Right cardiac atrium (tissue), 5 donors: ENCODE results near the gene FAM221A. TPM values are rescaled to one million over a fixed set of nuclear protein-coding genes. Genes with fewer than 3 reads are reported as not detected.
"Not testable (repeated sequence)": the region's sequence is repeated elsewhere in the genome, so short reads cannot be mapped to it uniquely, and the experiment has no call there.

ENCODE experiments used
- ATAC-seq, 2 donors: fragments of 200-7000 bp; cut with Tn5 transposase; one replicate each; pipeline versions ENCODE4 v1.8.0 to v1.9.1; 2020; ENCODE audit warnings: moderate library complexity in 2 of 2, mild to moderate bottlenecking in 1 of 2
- DNase-seq, 3 donors: peaks; one replicate each; pipeline ENCODE4 v3.0.0-alpha.2; 2020
- H3K27ac ChIP-seq: one replicate; pipeline ENCODE4 v1.5.1; 2013; ENCODE audit warnings: mild to moderate bottlenecking, low read length, control low read depth, moderate library complexity
- H3K27me3 ChIP-seq: one replicate; pipeline ENCODE4 v1.6.1; 2013; ENCODE audit not compliant: control insufficient read depth, insufficient read depth
- H3K4me1 ChIP-seq: one replicate; pipeline ENCODE4 v1.6.1; 2013; ENCODE audit warnings: low read length; ENCODE audit not compliant: control insufficient read depth, insufficient read depth
- H3K4me3 ChIP-seq: one replicate; pipeline ENCODE4 v1.5.1; 2013; ENCODE audit warnings: low read length, control low read depth
- H3K9me3 ChIP-seq: one replicate; pipeline ENCODE4 v1.6.1; 2013; ENCODE audit warnings: low read length; ENCODE audit not compliant: control insufficient read depth
- WGBS: extraction: QIAGEN DNeasy Blood & Tissue Kit; methylation state at CpG from one replicate; pipeline ENCODE4 v1.1.7; 2013; 5-methylcytosine and 5-hydroxymethylcytosine counted together
- intact Hi-C, 4 donors: fragments of 100-400 bp; cut with DNase I; formaldehyde crosslinking; loops; one replicate each; pipeline versions ENCODE4 v1.11.0 to v1.14.0; 2022 to 2023
- polyA plus RNA-seq: library from polyadenylated mRNA; stranded (reverse); fragments of 200-250 nt; gene quantifications from one replicate; pipeline ENCODE4 v1.2.3, GENCODE V29; 2013
- total RNA-seq, 4 donors: library from RNA; stranded (reverse); fragmentation: NEBNext Ultra II Directional; extraction: Animal tissue kit (Norgen Biotek cat#: 25700); gene quantifications; one replicate each; pipeline ENCODE4 v1.2.1, GENCODE V29; 2021
- donor health status: healthy with polysubstance abuse.
- donor health status: DM: no; HTN: yes; CAD: no.
- donor health status: DM: no; HTN: no; CAD: no.
- donor health status: DM: no; HTN: yes; CAD: no; lungs with severe emphysema.
- donor health status: DM: yes; HTN: yes; CAD: no.

The FAM221A gene
- total and polyA plus RNA-seq, 5 donors, result 3.6 to 5.6 (median 4.6) TPM

DNA sequence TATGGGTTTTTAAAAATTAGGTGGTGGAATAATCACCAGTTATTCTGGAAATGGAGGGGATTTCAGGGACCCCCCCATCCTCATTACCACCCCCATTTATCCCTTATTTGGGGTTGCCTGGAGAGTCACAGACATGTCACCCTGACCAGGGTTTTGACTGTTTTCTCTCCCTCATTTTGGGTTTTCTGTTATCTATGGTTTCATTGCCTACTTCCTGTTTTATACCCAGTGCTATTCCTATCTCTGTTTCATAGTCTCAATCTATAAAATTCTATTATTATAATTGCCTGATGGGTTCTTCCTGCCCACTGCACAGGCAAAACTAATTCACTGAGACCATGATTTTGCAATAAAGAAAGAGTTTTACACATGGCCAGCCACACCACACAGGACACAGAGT lies 15.9 kb upstream of the FAM221A start:
- ATAC-seq (no peak), DNase-seq (no peak)
- Histone ChIP-seq H3K4me1 (peaks cover 1% of the 10 kb centered on the region), H3K4me3 (no peak overlapping the region), H3K9me3 (no peaks in the 10 kb centered on the region), H3K27me3 (no peaks in the 10 kb centered on the region), H3K27ac (no peak overlapping the region)
- intact Hi-C loops, result no loop called here

GRCh38 chr7:23672033-23672432 lies 8.0 kb upstream of the FAM221A start:
- Histone ChIP-seq H3K4me1 (no peaks in the 10 kb centered on the region), H3K9me3 (no peaks in the 10 kb centered on the region), H3K27ac (no peak overlapping the region), H3K27me3 (no peaks in the 10 kb centered on the region), H3K4me3 (no peak overlapping the region)
- no peak for DNase-seq
- intact Hi-C loops, result no loop called here
- no peak for ATAC-seq
- 58% methylated on average over 3 of the region's 3 CpGs for WGBS

DNA sequence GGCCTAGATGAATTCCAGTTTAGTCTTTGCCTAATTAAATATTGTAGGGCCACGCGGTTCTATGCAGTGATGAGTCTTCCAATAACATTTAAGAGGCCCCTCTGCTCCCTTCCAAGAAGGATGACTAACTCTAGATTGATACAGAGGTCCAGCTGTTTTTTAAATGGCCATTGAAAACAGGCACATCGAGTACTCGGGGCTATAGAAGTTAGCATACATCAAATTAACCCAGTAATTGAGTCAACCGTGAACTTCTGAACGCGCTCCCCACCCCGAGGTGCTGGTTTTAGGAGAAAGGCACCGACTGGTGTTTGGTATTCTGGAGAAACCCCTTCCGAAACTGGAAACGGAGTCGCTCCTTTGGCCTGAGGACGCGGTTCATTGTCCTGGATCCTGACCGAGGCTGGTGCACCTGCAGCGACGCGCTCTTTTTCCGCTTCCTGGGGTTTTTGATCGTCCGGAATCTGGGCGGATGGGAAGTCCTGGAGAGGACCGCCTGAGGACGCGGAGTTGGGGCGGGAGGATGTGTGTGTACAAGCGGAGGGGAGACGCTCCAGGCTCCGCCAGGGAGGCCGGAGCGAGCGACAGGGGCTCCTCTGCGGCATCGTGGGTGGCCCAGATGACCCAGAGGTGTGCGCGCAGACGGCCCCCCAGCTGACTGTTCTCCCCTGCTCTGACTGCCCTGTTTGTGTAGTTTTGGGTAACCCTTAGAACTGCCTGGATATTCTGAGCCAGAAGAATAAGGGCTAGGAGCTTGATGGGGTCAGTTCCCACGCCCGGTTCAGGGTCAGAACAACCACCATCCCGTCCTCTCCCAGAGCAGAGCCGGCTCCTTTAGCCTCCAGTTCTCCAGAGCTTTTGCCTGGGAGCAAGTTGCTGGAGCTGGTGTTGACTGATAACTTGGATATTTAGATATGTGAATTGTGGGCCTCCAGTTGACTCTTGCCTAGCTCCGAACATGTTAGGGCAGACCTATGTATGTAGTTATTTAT lies 711 bp downstream of the FAM221A start:
- H3K4me3 ChIP-seq, result peak overlapping the region; percentile 95
- peaks cover 3% of the 10 kb centered on the region for H3K4me1 ChIP-seq
- WGBS, result 6% methylated on average over 42 of the region's 42 CpGs
- H3K27me3 ChIP-seq, result no peaks in the 10 kb centered on the region
- intact Hi-C loops, result loop anchor here in 1 of 4 donors (10.0 kb wide), 1 partner anchor 86 kb away; the partner anchor contains the start of gene CCDC126
- DNase-seq (peak; percentile 58 to 83 (median 74)), ATAC-seq (peak; percentile 79 to 84)
- no peaks in the 10 kb centered on the region for H3K9me3 ChIP-seq
- peak overlapping the region; percentile 85 for H3K27ac ChIP-seq

DNA sequence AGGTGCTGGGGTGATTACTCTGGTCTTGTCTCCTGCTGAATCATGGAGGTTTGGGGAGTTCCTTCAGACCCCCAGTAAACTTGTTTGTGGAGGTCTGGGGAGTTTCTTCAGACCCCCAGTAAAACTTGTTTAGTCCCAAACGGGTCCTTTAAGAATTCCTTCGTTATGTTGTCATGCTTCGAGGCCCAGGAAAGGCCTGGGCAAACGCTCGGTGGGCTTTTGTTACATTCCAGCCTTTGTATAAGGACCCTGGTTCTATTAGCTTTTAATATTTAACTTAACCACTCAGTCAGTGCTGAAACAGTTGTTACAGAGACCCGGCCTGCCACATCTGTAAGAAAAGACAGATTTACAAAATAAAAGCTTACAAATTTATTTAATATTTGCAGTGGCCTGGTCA lies 4.0 kb downstream of the FAM221A start:
- 67% methylated on average over 6 of the region's 6 CpGs for WGBS
- H3K9me3 ChIP-seq, DNase-seq, H3K4me1 ChIP-seq, ATAC-seq, H3K27ac ChIP-seq, H3K4me3 ChIP-seq, H3K27me3 ChIP-seq: not testable (repeated sequence)
- intact Hi-C loops, result loop anchor here in 1 of 4 donors (10.0 kb wide), 1 partner anchor 89 kb away; the partner anchor contains the start of gene CCDC126

DNA sequence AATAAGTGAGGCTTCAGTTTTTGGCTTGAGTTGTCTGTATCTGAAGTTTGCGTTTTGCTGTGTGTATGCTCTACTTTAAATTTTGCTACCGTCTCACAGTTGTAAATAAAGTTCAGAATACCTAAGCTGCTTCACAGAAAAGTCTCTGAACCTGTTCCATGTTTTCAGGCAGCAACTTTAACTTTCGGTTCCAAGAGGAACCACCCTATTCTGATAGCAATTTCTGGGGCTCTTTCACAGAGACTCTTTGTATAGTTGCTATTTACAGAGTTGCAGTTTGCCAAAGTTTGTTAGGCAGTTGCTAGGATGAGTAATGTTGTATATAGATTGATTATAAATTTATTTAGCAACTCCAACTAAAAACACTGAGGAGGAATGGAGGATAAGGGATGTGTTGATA lies 5.7 kb downstream of the FAM221A start:
- peak; percentile 69 to 83 for ATAC-seq
- H3K27ac ChIP-seq, result no peak overlapping the region
- peaks cover 6% of the 10 kb centered on the region for H3K4me1 ChIP-seq
- H3K27me3 ChIP-seq, result no peaks in the 10 kb centered on the region
- intact Hi-C loops, result loop anchor here in 1 of 4 donors (10.0 kb wide), 1 partner anchor 91 kb away; the partner anchor contains the start of gene CCDC126
- no peaks in the 10 kb centered on the region for H3K9me3 ChIP-seq
- no peak overlapping the region for H3K4me3 ChIP-seq
- WGBS, result 36% methylated on average over 3 of the region's 3 CpGs
- no peak for DNase-seq

GRCh38 chr7:23687011-23687410 lies 7.0 kb downstream of the FAM221A start:
- Histone ChIP-seq H3K9me3 (no peaks in the 10 kb centered on the region), H3K4me3 (no peak overlapping the region), H3K4me1 (peaks cover 3% of the 10 kb centered on the region), H3K27me3 (no peaks in the 10 kb centered on the region), H3K27ac (no peak overlapping the region)
- peak in 1 of 3 donors; percentile 56 for DNase-seq
- intact Hi-C loops, result loop anchor here in 1 of 4 donors (10.0 kb wide), 1 partner anchor 92 kb away; the partner anchor contains the start of gene CCDC126
- no peak for ATAC-seq
- WGBS, result 60% methylated on average over 2 of the region's 2 CpGs

GRCh38 chr7:23689165-23689564 lies 9.2 kb downstream of the FAM221A start:
- no peak for ATAC-seq
- 94% methylated on average over 4 of the region's 4 CpGs for WGBS
- no peak for DNase-seq
- intact Hi-C loops, result loop anchor here in 1 of 4 donors (10.0 kb wide), 1 partner anchor 94 kb away; the partner anchor contains the start of gene CCDC126
- H3K27me3 ChIP-seq, result no peaks in the 10 kb centered on the region
- no peak overlapping the region for H3K4me3 ChIP-seq
- H3K27ac ChIP-seq, result no peak overlapping the region
- no peaks in the 10 kb centered on the region for H3K9me3 ChIP-seq
- peaks cover 3% of the 10 kb centered on the region for H3K4me1 ChIP-seq

- WGBS, result 89% methylated on average over 4 of the region's 4 CpGs
- H3K27ac ChIP-seq, result no peak overlapping the region
- H3K9me3 ChIP-seq, result no peaks in the 10 kb centered on the region
- DNase-seq, result no peak
- no peaks in the 10 kb centered on the region for H3K27me3 ChIP-seq
- H3K4me3 ChIP-seq, result no peak overlapping the region
- no peak for ATAC-seq
- peaks cover 3% of the 10 kb centered on the region for H3K4me1 ChIP-seq
- intact Hi-C loops, result no loop called here
Measured at GRCh38 chr7:23691320-23691719, 11.3 kb downstream of the FAM221A start.

DNA sequence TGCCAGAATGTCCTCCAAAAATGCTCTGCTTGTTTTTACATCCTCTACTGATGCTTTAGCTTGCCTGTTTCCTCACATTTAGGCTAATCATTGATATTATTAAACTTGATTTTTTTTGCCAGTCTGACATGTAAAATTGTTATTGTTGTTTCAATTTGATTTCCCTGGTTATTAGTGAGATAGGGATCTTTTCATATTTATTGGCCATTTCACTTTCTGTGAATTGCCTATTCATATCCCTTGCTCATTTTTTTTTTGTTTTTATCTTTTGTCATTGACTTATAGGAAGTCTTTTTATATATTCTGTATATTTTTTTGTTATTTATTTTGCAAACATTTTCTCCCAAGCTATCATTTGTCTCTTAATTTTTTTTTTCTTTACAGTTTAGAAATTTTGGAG lies 13.2 kb downstream of the FAM221A start:
- ATAC-seq, result no peak

GRCh38 chr7:23696916-23697441 lies 17.0 kb downstream of the FAM221A start:
- Histone ChIP-seq H3K4me3 (no peak overlapping the region), H3K9me3 (no peaks in the 10 kb centered on the region), H3K4me1 (no peaks in the 10 kb centered on the region), H3K27me3 (no peaks in the 10 kb centered on the region), H3K27ac (no peak overlapping the region)
- WGBS, result 30% methylated on average over 7 of the region's 7 CpGs
- ATAC-seq (peak; percentile 38 to 39), DNase-seq (peak; percentile 50 to 77 (median 76))
- intact Hi-C loops, result no loop called here

More for the DNA sequence above, 13.2 kb downstream of the FAM221A start:
- Histone ChIP-seq H3K9me3 (no peaks in the 10 kb centered on the region), H3K27ac (no peak overlapping the region), H3K27me3 (no peaks in the 10 kb centered on the region), H3K4me3 (no peak overlapping the region), H3K4me1 (no peaks in the 10 kb centered on the region)
- intact Hi-C loops, result no loop called here
- no peak for DNase-seq

GRCh38 chr7:23698822-23699221 lies 18.8 kb downstream of the FAM221A start:
- no peak overlapping the region for H3K27ac ChIP-seq
- no peak overlapping the region for H3K4me3 ChIP-seq
- H3K27me3 ChIP-seq, result no peaks in the 10 kb centered on the region
- ATAC-seq, result no peak
- no peaks in the 10 kb centered on the region for H3K9me3 ChIP-seq
- no peaks in the 10 kb centered on the region for H3K4me1 ChIP-seq
- no peak for DNase-seq
- 48% methylated on average over 2 of the region's 2 CpGs for WGBS
- intact Hi-C loops, result no loop called here
